ENCODE data around the gene MOSMO.
"Not testable (repeated sequence)": the region's sequence is repeated elsewhere in the genome, so short reads cannot be mapped to it uniquely, and the experiment has no call there.

MOSMO gene

GRCh38 chr16:21996923-21997696, 10.8 kb upstream of the MOSMO start:
- no peaks in the 10 kb centered on the region for H4K20me1 ChIP-seq
- no peak overlapping the region for H3K4me3 ChIP-seq
- no peaks in the 10 kb centered on the region; a peak in 1 of 22 replicates for H3K9me3 ChIP-seq (replicated peaks in 1 of 11)
- H3K9ac ChIP-seq: no peak overlapping the region
- 0 out of 22 replicates have a peak overlapping the region, but pooled peaks of 2 of the 11 experiments have one; percentile 6 to 43 for H3K27ac ChIP-seq
- H3K36me3 ChIP-seq: no peaks in the 10 kb centered on the region
- peaks cover 8 to 17% (median 13%) of the 10 kb centered on the region in 10 experiments; a peak in 18 of 20 replicates for H3K4me1 ChIP-seq
- H3K4me2 ChIP-seq: peak overlapping the region; percentile 10 to 65 (median 34); a peak in 20 of 22 replicates
- H3K27me3 ChIP-seq: no peaks in the 10 kb centered on the region
- no peak for TF ChIP-seq Cebpa-rat (IDR thresholded peaks at IDR 0.05)

- H3K4me1 ChIP-seq: peaks cover 8 to 17% (median 13%) of the 10 kb centered on the region in 10 experiments; a peak in 18 of 20 replicates
- no peak for TF ChIP-seq Cebpa-rat (IDR thresholded peaks at IDR 0.05)
- no peaks in the 10 kb centered on the region for H3K36me3 ChIP-seq
- H3K9ac ChIP-seq: no peak overlapping the region
- no peaks in the 10 kb centered on the region for H3K27me3 ChIP-seq
- H4K20me1 ChIP-seq: no peaks in the 10 kb centered on the region
- H3K27ac ChIP-seq: peak overlapping the region in 2 of 11 experiments; percentile 6 to 43; a peak in 1 of 22 replicates
- H3K4me2 ChIP-seq: peak overlapping the region; percentile 10 to 65 (median 34); a peak in 20 of 22 replicates
- no peaks in the 10 kb centered on the region; a peak in 1 of 22 replicates for H3K9me3 ChIP-seq (replicated peaks in 1 of 11)
- H3K4me3 ChIP-seq: no peak overlapping the region
These were observed 10.0 kb upstream of the MOSMO start for GRCh38 chr16:21997697-21998480.

GRCh38 chr16:22001591-22001990, 6.3 kb upstream of the MOSMO start:
- Histone ChIP-seq H3K4me1 (peaks cover 7 to 17% (median 13%) of the 10 kb centered on the region in 10 experiments; a peak in 18 of 20 replicates), H4K20me1 (no peaks in the 10 kb centered on the region), H3K4me3 (no peak overlapping the region), H3K27ac (no peak overlapping the region), H3K9me3 (replicated peaks in 1 of 11) (no peaks in the 10 kb centered on the region), H3K9ac (no peak overlapping the region), H3K4me2 (peak overlapping the region in 1 of 11 experiments; percentile 76; a peak in 2 of 22 replicates), H3K36me3 (no peaks in the 10 kb centered on the region), H3K27me3 (no peaks in the 10 kb centered on the region; a peak in 1 of 22 replicates)
- no peak for TF ChIP-seq Cebpa-rat (IDR thresholded peaks at IDR 0.05)

GRCh38 chr16:22002047-22002446, 5.9 kb upstream of the MOSMO start:
- not testable (repeated sequence) for H3K36me3 ChIP-seq; H3K4me3 ChIP-seq; H3K9me3 ChIP-seq (replicated peaks in 1 of 11); H3K4me2 ChIP-seq; H3K27ac ChIP-seq; H3K9ac ChIP-seq; H3K27me3 ChIP-seq; H4K20me1 ChIP-seq
- peaks cover 11 to 22% (median 17%) of the 10 kb centered on the region in 10 experiments for H3K4me1 ChIP-seq

- H3K27me3 ChIP-seq: peaks cover 0 to 6% (median 0%) of the 10 kb centered on the region in 11 experiments; a peak in 1 of 22 replicates
- no peaks in the 10 kb centered on the region for H3K9me3 ChIP-seq (replicated peaks in 1 of 11)
- no peak for TF ChIP-seq Cebpa-rat (IDR thresholded peaks at IDR 0.05)
These were observed 4.7 kb upstream of the MOSMO start for GRCh38 chr16:22003195-22003594.

GRCh38 chr16:22004341-22004740, 3.6 kb upstream of the MOSMO start:
- no peaks in the 10 kb centered on the region for H3K36me3 ChIP-seq
- TF ChIP-seq Cebpa-rat (IDR thresholded peaks at IDR 0.05): no peak
- peaks cover 14 to 23% (median 17%) of the 10 kb centered on the region in 10 experiments for H3K4me1 ChIP-seq
- H3K4me3 ChIP-seq: no peak overlapping the region
- peaks cover 0 to 11% (median 7%) of the 10 kb centered on the region in 11 experiments; a peak in 18 of 22 replicates for H4K20me1 ChIP-seq
- no peaks in the 10 kb centered on the region for H3K9me3 ChIP-seq (replicated peaks in 1 of 11)
- H3K27me3 ChIP-seq: peaks cover 0 to 6% (median 0%) of the 10 kb centered on the region in 11 experiments; a peak in 1 of 22 replicates
- H3K9ac ChIP-seq: no peak overlapping the region
- no peak overlapping the region for H3K27ac ChIP-seq
- no peak overlapping the region for H3K4me2 ChIP-seq

More at GRCh38 chr16:22003195-22003594, 4.7 kb upstream of the MOSMO start:
- no peak overlapping the region for H3K27ac ChIP-seq
- H3K4me1 ChIP-seq: peaks cover 7 to 15% (median 12%) of the 10 kb centered on the region in 10 experiments; a peak in 19 of 20 replicates
- no peak overlapping the region for H3K4me2 ChIP-seq
- no peaks in the 10 kb centered on the region for H4K20me1 ChIP-seq
- H3K36me3 ChIP-seq: no peaks in the 10 kb centered on the region
- H3K4me3 ChIP-seq: no peak overlapping the region
- no peak overlapping the region for H3K9ac ChIP-seq

GRCh38 chr16:22005746-22006145, 2.2 kb upstream of the MOSMO start:
- Histone ChIP-seq H3K27me3 (peaks cover 0 to 6% (median 0%) of the 10 kb centered on the region in 11 experiments; a peak in 1 of 22 replicates), H4K20me1 (peaks cover 0 to 25% (median 21%) of the 10 kb centered on the region in 11 experiments; a peak in 19 of 22 replicates), H3K4me3 (no peak overlapping the region), H3K4me1 (peaks cover 19 to 30% (median 24%) of the 10 kb centered on the region in 10 experiments), H3K9ac (no peak overlapping the region), H3K36me3 (no peaks in the 10 kb centered on the region), H3K27ac (no peak overlapping the region), H3K4me2 (no peak overlapping the region), H3K9me3 (replicated peaks in 1 of 11) (no peaks in the 10 kb centered on the region)
- no peak for TF ChIP-seq Cebpa-rat (IDR thresholded peaks at IDR 0.05)

- H3K4me3 ChIP-seq: peak overlapping the region in 4 of 10 experiments; percentile 93 to 98 (median 96); a peak in 5 of 20 replicates
- H3K4me2 ChIP-seq: peak overlapping the region; percentile 77 to 97 (median 92)
- no peaks in the 10 kb centered on the region for H3K9me3 ChIP-seq (replicated peaks in 1 of 11)
- no peak overlapping the region for H3K27ac ChIP-seq
- H3K27me3 ChIP-seq: peaks cover 0 to 6% (median 0%) of the 10 kb centered on the region in 11 experiments; a peak in 1 of 22 replicates
- peaks cover 4 to 34% (median 30%) of the 10 kb centered on the region in 11 experiments; a peak in 20 of 22 replicates for H4K20me1 ChIP-seq
- TF ChIP-seq Cebpa-rat (IDR thresholded peaks at IDR 0.05): no peak
- peaks cover 14 to 25% (median 22%) of the 10 kb centered on the region in 10 experiments for H3K4me1 ChIP-seq
- no peak overlapping the region for H3K9ac ChIP-seq
- H3K36me3 ChIP-seq: no peaks in the 10 kb centered on the region
These were observed 1.3 kb upstream of the MOSMO start for GRCh38 chr16:22006636-22007035.

- Histone ChIP-seq H3K9me3 (replicated peaks in 1 of 11) (no peaks in the 10 kb centered on the region), H3K9ac (peak overlapping the region; percentile 81 to 93 (median 88)), H3K4me2 (peak overlapping the region; percentile 77 to 97 (median 92)), H3K36me3 (no peaks in the 10 kb centered on the region), H3K4me3 (peak overlapping the region; percentile 78 to 98 (median 95)), H3K4me1 (peaks cover 14 to 25% (median 22%) of the 10 kb centered on the region in 10 experiments), H3K27me3 (peaks cover 0 to 6% (median 0%) of the 10 kb centered on the region in 11 experiments; a peak in 1 of 22 replicates), H3K27ac (peak overlapping the region in 5 of 11 experiments; percentile 67 to 85 (median 81); a peak in 5 of 22 replicates), H4K20me1 (peaks cover 7 to 39% (median 35%) of the 10 kb centered on the region in 11 experiments; a peak in 20 of 22 replicates)
- TF ChIP-seq Cebpa-rat (IDR thresholded peaks at IDR 0.05): no peak
These were observed 777 bp upstream of the MOSMO start for GRCh38 chr16:22007159-22007508.

Measured in BLaER1 treated with 17β-estradiol and CSF1 and Interleukin-3, amounts not matched to agents 10 nM and 100 nM (cell line).